UCSD-AML1 (cell line): ENCODE results near the gene TIMM50.

Source experiments
- DNase-seq: peaks from one replicate; lab custom pipeline; 2025; ENCODE audit not compliant: unreplicated experiment; lab: John Stamatoyannopoulos, UW

TIMM50 gene

GRCh38 chr19:39498798-39499642 lies 18.4 kb downstream of the TIMM50 start, which contains the start of gene DLL3:
Gene DLL3, plus strand, starts transcription at chr19:39498947. Its CDS starts 28 bp downstream, at chr19:39498975.
- DNase-seq: no peak

- no peak for DNase-seq
These were observed 19.3 kb downstream of the TIMM50 start for GRCh38 chr19:39499932-39500331.

DNA sequence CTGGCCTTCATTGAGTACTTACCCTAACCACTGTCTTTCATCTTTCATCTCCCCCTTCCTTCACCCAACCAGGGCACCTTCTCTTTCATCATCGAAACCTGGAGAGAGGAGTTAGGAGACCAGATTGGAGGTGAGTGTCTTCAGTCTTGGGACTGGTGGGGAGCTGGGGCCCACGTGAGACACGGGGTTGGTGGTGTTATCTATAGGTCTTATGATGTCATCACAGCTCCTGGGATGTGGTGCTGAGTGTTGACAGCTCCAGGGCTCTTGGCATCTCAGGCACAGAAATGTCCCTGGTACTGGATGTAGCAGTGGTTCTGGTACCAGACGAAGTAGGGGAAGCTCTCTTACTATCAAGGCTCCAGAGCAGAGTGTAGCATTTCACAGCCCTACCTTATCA lies 19.9 kb downstream of the TIMM50 start:
- DNase-seq: no peak

DNA sequence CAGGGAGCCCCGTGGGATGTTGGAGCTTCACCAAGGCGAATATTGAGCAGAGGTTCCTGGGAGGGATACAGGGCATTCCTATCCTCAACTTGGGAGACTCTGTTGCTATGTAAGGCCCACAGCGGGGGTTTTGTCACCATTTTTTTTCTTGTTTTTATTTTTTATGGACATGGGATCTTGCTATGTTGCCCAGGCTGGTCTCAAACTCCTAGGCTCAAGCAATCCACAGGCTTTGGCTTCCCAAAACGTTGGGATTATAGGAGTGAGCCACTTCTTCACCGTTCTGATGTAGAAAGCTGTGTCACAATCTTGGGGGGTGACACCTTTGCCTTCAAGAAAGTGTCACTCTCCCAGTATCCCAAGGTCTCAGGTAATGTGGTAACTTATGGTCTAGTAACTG lies 20.7 kb downstream of the TIMM50 start:
- DNase-seq: no peak

DNA sequence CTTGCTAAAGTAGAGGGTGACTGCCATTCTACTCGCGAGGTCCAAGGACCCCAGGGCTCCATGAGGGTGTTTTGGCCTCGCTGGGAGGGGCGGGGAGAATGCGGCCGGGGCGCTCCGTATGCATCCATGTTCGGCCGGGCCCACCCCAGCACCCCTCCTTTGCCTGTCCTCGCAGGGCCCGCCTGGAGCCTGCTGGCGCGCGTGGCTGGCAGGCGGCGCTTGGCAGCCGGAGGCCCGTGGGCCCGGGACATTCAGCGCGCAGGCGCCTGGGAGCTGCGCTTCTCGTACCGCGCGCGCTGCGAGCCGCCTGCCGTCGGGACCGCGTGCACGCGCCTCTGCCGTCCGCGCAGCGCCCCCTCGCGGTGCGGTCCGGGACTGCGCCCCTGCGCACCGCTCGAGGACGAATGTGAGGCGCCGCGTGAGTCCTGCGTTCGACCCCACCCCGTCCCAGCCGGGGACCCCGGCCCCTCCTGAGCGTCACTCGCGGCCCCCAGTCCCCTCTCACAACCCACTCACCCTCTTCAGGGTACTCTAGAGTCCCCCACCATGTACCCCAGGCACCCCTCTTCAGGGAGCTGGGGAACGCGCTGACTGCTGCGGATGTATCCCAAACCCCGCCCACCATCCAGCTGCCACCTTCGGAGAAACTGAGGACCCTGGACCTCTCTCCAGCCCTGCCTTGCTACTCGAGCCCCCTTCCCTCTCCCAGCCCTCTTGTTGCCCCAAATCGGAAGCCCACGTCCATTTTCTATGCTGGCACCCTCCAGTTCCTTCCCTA lies 22.2 kb downstream of the TIMM50 start:
- peak; percentile 89 for DNase-seq

DNA sequence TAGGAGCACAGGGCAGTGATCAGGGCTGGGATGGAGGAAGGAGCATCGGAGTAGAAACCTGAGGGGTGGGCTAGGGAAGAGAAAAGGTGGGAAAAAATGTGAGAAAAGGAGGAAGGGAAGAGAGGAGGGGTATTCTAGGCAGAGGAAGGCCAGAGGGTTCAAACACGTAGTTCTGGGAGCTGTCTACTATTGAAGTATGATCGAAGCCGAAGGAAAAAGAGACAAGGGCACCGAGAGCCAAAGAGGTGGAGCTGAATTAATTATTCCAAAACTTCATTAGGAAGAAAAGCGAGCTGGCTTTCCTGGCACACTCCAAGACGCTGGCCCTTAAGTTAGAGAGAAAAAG lies 25.9 kb downstream of the TIMM50 start:
- DNase-seq: no peak

GRCh38 chr19:39506944-39507714 lies 26.5 kb downstream of the TIMM50 start:
- peak; percentile 19 for DNase-seq

- no peak for DNase-seq
These were observed 27.2 kb downstream of the TIMM50 start for GRCh38 chr19:39507715-39508364.

- no peak for DNase-seq
These were observed 28.0 kb downstream of the TIMM50 start for GRCh38 chr19:39508629-39509028.

- DNase-seq: no peak
These were observed 28.6 kb downstream of the TIMM50 start for GRCh38 chr19:39509233-39509632.

DNA sequence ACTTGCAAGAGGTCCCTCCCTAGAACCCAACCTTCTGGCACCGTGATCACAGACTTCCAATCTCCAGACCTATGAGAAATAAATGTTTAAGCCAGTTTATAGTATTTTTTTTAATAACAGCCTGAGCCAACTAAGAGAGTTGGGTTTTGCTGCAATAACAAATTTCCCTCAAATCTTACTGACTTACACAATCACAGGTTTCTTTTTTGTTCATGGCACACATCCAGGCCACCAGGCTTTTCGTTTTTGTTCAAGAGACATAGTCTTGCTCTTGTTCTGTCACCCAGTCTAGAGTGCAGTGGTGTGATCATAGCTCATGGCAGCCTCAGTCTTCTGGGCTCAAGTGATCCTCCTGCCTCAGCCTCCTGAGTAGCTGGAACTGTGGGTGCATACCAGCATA lies 32.4 kb downstream of the TIMM50 start:
- no peak for DNase-seq

GRCh38 chr19:39514840-39515550 lies 34.4 kb downstream of the TIMM50 start, which contains the start of gene SELENOV:
Gene SELENOV, plus strand, starts transcription at chr19:39515139. Its CDS starts 74 bp downstream, at chr19:39515213.
- DNase-seq: no peak

- no peak for DNase-seq
These were observed 35.0 kb downstream of the TIMM50 start for GRCh38 chr19:39515551-39516191.

DNA sequence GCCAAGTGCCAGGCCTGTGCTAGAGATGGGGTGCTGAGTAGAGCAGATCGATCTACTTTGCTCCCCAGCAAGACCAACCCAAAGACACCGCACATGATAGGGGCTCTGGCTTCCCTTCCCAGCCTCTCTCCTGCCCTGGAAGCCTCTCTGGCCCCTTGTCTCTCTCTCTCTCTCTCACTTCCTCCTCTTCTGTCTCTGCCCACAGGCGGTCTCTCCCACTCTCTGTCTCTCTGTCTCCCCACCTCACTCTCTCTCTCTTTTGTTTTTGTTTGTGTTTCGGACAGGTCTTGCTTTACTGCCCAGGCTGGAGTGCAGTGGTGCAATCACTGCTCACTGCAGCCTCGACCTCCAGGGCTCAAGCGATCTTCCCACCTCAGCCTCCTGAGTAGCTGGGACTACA lies 35.6 kb downstream of the TIMM50 start:
- no peak for DNase-seq

DNA sequence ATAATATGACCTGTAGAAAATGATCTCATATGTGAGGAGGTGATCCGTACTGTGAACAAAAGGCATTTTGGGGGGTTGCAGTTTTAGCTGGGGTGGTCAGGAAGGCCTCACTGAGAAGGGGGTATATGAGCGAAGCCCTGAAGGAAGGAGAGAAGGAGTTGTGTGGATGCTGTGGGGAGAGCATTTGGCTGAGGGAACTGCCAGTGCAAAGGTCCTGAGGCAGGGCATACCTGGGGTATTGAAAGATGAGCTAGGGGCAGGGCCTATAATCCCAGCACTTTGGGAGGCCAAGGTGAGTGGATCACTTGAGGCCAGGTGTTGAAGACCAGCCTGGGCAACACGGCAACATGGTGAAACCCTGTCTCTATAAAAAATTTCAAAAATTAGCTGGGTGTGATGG lies 36.8 kb downstream of the TIMM50 start:
- no peak for DNase-seq

DNA sequence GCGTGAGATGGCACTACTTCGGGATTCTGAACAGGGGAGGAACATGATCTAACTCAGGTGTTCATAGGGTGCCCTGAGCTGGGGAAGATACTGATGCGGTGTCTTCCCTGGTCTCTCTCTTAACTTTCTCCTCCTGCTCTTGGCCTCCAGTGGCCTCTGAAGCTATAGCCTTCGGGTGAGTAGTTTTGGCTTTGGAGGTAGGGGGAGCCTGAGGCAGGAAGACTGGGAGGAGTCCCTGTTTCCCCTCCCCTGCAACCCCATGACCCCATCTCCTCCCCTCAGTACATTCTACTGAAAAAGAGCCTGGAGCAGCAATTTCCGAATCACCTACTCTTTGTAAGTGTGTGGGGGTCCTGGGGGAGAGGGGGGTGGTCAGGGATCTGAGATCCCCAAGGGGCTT lies 37.8 kb downstream of the TIMM50 start:
- DNase-seq: no peak

DNA sequence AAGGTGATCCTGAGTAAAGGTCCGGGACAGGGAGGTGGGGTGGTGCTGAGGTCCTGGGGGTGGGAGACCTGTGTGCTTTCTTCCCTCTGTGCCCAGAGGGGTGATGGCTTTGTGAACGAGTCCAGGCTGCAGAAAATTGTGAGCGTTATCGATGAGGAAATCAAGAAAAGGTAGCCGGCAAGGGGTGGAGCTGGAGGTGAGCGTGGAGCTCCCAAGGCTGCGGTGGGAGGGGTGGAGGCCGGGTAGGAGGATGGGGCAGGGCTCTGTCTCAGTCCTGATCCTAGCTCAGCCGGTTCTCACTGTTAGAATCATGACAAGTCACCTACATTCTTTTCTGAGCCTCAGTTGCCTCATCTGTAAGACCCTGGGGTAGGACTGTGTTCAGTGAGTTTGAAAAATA lies 38.3 kb downstream of the TIMM50 start:
- no peak for DNase-seq

DNA sequence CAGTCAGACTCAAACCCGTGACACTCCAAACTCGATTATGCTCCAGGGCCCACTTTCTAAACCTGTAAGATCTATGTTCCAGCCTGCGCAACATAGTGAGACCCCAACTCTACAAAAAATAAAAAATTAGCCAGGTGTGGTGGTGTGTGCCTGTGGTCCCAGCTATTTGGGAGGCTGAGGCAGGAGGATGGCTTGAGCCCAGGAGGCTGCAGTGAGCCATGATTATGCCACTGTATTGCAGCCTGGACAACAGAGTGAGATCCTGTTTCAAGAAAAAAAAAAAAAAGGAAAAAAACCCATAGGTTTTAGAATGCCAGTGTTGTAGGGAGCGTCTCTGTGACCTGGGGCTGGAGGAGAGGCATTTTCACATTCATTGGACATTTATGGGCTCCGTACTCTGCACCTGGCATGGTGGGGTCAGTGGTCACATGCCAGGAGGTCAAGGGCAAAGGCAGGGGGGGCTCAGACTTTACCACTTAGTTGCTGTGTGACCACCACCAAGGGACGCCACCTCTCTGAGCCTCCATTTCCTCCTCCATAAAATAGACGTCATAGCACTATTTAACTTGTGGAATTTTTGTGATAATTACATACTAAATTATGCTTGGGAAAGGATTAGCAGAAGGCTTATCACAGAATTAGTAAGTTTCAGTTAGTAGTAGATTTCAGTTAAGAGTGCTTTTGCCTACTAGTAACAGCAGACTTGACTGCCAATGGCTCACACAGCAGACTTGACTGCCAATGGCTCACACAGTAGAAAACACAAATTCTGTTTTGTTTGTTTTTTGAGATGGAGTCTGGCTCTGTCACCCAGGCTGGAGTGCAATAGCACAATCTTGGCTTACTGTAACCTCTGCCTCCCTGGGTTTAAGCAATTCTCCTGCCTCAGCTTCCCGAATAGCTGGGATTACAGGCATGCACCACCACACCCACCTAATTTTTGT lies 40.2 kb downstream of the TIMM50 start:
- no peak for DNase-seq

- DNase-seq: no peak
These were observed 43.9 kb downstream of the TIMM50 start for GRCh38 chr19:39524495-39524894.
